Mucosa of gallbladder (tissue), 1 donor: ENCODE data around the gene TRIM71. TPM values are rescaled to one million over a fixed set of nuclear protein-coding genes. Genes with fewer than 3 reads are reported as not detected.
"Not testable (repeated sequence)": the region's sequence is repeated elsewhere in the genome, so short reads cannot be mapped to it uniquely, and the experiment has no call there.

Source experiments
- DNase-seq: peaks from one replicate; pipeline ENCODE4 v3.0.0-alpha.2; 2020; ENCODE audit warnings: low spot score
- total RNA-seq: library from RNA; stranded (reverse); gene quantifications from one replicate; pipeline ENCODE4 v1.2.1, GENCODE V29; 2021
- donor health status: DM: no; HTN: no; CAD: no.

Gene TRIM71
- total RNA-seq, 1 donor from 2014 or later, result 0.37 TPM

DNA sequence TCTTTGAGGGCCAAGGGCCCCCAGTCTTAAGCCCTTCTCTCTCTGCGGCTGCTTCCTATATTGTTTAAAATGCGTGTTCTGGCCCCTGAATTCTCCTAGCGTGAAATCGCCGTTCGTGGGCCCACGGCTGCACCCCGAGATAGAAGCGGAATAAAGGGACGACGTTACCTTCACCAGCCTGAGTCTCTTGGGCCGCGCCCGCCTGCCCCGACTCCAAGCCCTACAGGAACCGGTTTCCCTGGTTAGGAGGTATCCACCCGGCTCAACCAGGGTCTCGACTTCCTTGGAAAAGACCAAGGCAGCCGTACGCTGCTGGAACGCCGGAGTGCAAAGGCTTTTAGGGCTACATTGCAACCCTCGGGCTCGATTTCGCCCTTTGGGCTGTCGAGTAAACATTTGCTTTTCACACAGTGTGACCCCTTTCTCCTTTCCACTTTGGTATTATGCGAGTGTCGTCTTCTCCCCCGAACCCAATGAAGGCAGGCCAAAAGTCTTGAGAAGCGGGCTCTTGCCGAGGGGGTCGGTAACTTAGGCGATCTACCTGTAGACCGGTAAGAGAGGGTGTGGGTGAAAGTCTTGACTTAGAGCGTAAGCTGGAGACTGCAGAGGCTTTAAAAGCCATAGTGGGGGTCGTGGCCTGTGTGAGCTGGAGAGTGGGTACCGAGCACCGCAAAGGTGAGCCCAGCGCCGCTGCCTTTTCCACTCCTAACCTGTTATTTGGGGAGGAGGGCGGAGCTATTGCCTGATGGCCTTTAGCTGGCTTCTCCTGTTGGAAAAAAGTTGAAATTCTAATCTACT is 2.0 kb downstream of the TRIM71 start:
- DNase-seq, result no peak

DNA sequence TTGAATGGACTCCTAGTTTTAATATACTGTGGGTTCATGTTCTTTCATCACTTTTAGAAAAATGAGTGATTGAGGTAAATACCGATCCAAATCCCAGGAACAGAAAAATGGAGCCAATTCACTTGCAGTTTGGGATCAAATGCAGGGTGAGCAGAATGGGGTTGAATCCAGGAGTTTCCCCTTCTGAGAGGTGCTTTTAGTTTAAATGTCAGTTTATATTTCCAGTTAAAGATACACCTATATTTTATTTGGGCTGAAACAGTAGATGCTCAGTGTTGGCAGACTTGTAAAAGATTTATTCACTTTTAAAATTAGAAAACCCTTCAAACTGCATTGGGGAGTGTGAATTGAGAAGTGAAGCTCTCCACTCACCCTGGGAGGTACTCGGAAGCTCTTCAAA is 2.6 kb downstream of the TRIM71 start:
- no peak for DNase-seq

DNA sequence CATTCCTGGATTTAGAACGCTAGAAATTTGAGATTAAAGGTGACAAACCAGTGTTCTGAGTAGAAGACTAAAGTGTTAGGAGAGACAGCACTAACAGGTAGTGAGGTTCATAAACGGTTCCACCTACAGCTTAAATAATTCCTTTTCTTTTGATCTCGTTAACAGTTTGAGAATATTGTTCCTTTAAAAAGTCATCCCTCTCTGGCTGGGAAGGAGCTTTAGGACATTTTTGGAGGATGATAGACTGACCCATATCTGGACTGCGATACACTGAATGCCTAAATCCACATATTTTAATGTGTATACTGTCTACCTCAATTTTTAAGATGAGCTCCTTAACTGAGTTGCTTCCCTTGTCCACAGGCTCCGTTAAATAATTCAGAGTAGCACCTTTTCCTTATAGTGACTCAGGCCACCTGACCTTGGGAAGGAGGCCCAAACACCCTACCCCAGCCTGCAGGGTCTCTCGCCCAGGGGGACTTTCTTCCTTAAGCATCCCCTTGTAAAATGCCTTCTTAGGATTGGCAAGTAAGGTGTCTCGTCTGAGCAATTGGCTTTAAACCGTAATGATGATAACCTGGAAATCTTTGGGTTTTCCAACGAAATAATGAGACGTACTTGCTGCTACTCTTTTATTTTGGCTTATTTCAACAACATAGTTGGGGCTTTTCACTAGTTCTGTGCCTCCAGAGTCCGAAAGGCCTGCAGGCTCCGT is 3.3 kb downstream of the TRIM71 start:
- no peak for DNase-seq

DNA sequence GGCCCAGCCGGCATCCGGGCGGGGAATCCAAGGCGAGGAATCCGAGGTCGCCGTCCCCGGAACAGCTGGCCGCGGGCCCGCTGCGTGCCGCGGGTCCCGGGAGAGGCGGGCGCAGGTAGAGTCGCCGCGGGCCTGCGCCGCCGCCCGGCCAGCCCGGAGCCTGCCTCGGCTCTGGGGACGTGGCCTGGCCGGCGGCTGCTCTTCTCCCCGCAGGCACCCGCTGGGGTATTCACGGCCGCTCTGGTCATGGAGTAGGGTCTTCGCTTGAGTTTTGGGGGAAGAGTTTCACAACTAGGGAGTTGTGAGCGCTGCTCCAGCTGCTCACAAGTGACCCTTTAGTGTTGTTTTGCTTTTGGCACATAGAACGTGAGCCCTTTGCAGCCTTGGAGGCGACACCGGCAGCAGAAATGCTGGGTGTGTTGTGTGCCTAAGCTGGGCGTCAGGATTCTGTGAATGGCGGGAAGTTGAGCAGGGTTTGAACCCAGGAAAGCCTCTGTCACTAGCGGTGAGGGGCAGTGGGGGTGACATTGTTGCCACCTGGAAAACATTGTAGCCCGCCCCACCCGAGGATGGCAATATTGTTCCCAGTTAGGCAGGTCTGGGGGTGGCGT is 4.0 kb downstream of the TRIM71 start:
- no peak for DNase-seq

DNA sequence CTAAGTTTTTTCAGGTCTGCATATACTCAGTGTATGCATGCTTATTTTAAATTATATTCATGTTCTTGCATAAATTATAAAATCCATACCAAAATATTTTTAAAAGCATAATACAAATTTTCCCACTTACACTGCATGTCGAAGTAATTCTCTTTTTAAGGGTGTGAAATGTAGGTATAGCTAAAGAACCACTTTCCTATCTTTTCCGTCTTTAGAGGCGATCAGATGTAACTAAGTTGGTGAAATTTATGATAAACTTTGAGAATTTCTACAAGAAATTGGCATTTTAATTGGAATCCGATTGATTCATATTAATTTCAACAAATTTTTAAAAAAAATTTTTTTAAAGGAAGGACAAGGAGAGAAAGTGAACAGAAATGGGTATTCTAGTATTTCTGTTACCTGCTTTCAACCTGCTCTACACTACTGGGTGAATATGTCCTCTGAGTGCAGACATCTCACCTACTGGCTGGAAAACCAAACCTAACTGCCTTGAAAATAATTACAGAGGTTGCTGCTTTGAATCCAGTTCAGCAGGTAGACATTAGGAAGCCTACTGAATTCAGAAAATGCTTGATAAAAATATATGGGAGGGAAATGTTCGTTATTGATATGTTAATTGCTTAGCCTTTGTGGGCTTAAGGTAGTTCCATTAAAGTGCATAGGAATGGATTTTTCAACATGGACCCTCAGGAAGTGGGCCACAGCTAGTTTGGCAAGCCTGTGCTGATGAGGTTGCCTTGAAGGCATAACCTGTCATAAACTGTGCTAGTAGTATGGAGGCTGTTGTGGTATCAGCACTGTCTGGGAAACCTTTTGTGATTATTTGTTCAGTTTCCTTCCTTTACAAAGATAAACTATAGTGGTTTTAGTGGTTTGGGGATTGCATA is 5.1 kb downstream of the TRIM71 start:
- DNase-seq, result no peak

DNA sequence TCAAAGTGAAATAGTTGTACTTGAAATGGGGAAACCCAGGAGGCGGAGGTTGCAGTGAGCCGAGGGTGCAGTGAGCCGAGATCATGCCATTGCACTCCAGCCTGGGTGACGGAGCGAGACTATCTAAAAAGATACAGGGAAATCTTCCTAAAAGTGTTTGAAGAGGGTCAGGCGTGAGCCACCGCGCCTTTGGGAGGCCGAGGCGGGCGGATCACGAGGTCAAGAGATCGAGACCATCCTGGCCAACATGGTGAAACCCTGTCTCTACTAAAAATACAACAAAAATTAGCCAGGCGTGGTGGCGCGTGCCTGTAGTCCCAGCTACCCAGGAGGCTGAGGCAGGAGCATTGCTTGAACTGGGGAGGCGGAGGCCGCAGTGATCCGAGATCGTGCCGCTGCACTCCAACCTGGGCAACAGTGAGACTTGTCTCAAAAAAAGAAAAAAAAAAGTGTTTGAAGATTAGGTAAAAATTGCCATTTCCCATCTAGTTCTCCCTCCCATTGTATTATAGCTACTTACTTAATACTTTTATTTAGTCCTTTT is 5.9 kb downstream of the TRIM71 start:
- DNase-seq, result not testable (repeated sequence)

DNA sequence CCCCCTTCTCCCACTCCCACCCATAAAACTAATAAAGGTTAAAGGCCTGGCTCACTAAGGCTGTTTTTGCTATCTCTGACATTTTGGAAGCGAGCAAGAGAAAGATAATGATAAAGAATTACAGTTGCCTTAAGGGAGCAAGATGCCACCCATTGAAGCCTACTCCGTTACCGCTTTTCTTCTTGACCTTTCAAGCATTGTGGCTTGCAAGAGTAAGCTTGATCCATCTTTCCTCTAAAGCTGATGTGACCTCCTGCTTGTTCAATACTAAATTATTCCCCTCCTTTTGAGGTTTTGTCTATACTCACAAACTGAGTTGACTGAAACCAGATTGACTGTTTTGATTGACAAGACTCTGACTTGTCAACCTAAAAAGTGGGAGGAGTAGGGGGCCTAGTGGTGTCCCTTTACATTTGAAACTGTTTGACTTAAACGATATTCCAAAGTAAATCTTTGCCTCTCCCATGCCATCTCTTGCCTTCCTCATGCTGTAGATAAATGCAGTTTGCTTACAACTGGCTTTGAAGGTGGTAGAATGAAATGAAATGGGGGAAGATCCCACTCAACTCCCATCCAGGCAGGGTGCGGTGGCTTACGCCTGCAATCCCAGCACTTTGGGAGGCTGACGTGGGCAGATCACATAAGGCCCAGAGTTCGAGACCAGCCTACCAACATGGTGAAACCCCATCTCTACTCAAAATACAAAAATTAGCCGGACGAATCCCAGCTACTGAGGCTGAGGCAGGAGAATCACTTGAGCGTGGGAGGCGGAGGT is 8.0 kb downstream of the TRIM71 start:
- no peak for DNase-seq

DNA sequence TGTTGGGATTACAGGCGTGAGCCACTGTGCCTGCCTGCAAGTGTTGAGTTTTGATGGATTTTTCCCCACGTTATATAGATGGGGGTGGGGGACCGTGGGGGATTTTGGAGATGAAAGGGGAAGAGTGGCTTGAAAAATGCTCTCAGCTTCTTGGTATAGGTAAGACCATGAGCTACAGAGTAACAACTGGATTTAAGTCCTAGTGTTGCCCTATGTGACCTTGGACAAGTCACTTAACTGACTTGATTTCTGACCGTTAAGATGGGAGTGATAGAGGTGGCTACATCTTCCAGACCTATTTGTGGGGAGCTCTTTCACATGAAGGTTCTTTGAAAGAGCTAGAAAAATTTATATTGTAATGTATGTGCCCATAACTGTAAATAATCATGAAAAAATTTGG is 13.3 kb downstream of the TRIM71 start:
- DNase-seq, result no peak

DNA sequence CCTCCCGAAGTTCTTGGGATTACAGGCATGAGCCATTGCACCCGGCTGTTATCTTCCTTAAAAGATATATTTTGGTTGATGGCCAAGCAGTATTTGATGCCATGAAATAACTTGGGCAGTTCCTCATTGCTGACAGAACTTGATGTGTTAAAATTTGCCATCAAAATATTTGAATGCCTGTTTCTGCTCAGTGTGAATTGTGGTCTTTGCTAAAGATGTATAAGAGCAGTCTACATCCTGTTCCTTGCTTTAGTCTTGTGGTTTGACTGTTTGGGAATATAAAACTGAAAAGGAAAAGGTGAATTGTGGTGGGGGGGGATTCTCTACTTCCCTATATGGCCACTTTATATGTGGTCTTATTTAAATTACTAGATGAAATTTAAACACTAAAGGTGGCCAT is 14.0 kb downstream of the TRIM71 start:
- no peak for DNase-seq

DNA sequence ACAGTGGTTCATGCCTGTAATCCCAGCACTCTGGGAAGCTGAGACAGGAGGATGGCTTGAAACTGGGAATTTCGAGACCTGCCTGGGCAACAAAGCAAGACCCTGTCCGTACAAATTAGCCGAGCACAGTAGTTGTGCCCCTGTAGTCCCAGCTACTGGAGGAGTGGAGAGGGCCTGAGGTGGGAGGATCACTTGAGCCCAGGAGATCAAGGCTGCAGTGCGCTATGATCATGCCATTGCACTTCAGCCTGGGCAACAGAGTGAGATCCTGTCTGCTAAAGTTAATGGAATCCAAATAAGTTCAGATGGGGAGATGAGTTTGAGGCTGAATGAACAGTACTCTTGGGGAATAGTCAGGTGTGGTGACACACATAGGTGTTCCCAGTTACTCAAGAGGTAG is 14.4 kb downstream of the TRIM71 start:
- DNase-seq, result no peak

DNA sequence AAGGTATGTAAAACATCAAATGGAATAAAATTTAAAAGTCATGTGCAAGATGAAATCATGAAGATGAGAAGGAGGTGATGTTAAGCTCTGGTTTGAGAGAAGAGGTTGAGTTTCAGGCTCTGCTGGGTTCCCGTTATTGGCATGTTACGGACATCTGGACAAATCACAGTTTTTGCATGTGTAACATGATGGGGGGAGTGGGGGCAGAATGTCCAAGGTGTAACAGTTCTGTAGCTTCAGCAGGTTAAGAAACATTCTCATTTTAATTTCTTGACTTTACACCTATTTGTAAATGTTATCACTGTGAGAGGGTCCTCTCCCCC is 17.2 kb downstream of the TRIM71 start:
- DNase-seq, result no peak

DNA sequence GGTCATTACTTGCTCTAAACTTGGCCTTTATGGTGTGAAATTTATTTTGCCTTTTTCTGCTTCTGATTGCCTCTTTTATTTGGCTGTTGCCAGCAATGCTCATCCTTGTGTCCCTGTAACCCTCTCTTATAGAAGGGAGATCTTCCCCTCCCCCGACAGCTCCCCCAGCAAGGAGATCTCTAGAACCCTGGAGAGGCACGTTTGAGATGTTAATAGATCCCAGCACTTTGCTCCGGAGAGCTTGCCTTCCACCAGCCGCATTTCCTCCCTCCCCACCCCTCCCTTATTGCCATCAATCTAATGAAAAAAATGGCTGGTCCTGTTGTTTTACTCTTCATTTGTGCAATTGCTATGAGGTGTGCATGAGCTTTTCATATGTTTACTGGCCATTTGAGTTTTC is 18.2 kb downstream of the TRIM71 start:
- DNase-seq, result no peak

DNA sequence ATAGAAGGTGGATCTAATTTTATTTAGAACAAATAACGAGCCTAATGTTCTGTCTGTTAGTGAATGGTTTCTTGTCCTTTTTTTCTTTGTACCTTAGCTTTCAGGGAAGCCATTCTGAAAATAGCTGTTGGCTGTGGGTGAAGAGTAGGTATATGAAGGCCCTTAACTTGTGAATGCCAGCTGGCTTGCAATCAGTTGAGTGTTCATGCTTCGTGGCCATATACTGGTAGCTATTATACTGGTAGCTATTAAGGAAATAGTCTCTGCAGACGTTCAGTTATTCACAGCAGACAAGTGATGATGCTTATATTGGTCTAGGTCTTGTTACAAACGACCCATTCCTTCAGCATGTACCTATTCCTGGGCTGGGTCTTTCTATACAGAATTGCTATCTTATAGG is 18.8 kb downstream of the TRIM71 start:
- DNase-seq, result no peak

DNA sequence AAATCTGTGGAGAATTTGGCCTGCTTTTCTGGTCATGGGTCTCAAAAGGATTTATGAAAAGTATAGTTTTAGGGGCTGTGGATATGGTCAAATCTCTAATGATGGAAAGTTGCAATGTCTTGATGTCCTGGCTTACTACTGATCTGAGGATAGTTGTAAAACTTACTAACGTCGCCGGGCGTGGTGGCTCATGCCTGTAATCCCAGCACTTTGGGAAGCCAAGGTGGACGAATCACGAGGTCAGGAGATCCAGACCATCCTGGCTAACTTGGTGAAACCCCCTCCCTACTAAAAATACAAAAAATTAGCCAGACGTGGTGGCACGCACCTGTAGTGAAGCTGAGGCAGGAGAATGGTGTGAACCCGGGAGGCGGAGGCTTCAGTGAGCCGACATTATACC is 19.6 kb downstream of the TRIM71 start:
- no peak for DNase-seq

DNA sequence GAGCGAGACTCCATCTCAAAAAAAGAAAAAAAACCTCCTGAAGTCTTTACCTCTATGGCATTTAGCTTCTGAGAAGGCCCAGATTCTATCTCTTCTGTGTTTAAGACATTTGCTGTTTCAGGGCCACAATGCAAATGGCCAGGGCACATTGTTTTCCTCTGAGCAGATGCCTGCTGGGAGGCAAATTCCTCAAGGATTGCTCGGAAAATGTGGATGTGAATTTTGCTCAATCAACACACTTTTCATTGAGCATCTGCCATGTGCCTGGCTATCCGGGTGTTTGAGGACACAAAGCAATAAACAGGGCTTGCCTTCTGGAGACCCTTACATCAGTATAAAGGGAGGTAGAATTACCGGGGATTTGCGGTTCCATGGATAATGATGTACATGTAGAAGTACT is 20.0 kb downstream of the TRIM71 start:
- no peak for DNase-seq

DNA sequence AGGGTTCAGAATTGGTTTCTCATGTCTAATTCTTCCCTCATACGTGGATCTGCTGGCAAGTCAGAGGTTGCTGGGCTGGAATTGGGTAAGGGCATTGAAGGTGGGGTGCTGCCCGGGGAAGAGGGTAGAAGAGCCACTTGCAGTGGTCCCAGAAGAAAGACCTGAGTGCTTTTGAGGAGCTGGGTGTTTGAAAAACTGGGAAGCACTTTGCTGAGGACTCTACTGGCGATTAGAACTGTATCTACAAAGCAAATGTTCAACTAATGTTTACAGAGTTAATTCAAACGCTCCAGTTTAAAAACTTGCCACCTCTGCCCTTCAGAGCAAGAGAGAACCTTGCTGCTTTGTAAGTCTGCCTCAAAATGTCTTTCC is 21.9 kb downstream of the TRIM71 start:
- DNase-seq, result no peak

DNA sequence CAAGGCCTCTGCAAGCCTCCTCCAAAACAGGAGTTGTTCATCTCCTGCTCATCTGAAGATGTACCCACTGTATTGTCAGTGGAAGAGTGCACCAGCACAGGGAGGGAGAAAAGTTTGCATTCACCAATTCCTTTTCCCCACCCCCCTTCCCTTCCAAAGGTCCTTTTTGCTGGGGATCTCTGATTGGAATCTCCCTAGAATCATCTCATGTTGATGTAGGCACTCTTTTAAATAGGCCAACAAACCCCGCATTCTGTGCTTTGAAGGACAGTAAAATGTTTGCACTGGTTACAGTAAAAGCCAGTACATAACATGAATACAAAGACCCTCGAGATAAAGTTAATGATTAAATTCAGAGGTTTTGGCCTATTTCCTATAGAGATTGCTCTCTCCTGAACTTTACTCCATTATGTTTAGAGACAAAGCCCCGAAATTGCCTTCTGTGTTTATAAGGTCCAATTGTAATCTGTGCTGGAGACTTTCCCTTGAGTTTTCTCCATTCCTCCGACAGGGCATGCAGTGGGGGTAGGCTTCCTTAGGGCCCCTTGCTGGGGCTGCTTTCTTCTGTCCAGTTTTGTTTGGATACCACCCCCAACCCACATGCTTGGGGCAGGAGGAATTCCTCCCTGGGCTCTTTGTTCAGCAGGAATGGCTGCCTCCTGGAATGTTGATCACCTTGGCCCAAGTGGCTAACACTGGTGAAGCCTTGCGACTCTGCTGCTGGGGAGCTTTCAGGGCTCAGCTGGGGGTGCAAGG is 22.5 kb downstream of the TRIM71 start:
- no peak for DNase-seq

DNA sequence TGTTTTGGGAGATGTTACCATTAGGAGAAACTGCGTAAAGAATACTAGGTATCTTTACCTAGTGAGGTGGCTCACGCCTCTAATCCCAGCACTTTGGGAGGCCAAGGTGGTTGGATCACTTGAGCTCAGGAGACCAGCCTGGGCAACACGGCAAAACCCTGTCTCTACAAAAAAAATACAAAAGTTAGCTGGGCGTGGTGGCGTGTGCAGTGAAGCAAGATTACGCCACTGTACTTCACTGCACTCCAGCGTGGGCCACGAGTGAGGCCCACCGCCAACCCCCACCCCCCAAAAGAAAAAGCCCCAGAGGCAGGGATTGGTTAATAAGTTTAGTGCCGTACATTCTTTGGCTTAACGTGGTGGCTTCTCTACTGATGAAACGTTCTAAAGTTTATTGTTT is 23.5 kb downstream of the TRIM71 start:
- DNase-seq, result no peak

DNA sequence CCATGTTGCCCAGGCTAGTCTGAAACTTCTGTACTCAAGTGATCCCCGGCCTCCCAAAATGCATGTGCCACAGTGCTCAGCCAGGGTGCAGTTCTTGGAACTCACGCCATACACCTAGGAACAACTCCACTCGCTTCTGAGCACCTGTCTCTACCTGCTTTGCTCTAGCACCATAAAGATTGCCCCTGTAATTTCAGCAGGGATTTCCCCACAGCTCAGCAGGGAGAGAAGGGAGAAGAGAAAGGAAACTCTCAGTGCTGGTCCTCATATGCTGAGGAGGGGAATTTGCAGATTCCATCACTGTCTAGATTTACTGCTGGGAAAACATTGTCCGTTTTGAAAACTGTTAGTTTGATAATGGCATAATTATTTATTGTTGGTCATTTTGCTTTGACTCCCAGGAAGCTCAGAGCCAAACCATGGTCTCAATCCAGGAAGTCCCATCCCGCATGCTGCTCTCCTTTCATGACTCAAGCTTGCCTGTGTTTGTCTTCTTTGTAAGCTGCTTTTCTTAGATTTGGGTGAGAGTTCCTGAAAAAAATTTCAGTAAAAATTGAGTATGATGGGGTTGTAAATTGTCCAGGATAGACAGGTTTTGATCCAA is 24.2 kb downstream of the TRIM71 start:
- no peak for DNase-seq

DNA sequence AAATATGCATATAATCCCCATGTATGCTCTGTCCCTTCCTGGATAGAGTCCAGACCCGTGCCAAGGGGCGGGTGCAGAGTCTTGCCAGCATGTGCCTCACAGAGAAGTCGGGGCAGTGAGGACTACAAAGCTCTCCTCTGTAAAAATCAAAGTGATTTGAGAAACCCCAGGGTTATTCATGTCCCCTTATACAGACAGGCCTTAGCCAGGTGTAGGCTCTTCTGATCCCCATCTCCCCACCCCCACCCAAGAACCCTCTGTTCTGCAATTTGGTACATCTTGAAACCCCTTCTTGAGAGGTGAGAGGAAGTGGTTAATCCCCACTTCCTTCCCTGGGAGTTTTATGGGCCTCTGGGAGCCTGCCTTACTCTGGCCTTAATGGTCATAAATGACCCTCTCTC is 24.7 kb downstream of the TRIM71 start:
- no peak for DNase-seq
